Ovary (tissue), 10 donors: Measurements from ENCODE around the gene UBE2L6. TPM values are rescaled to one million over a fixed set of nuclear protein-coding genes. Genes with fewer than 3 reads are reported as not detected.

Experiments used
- DNase-seq, 5 donors: peaks; one replicate each; pipeline ENCODE4 v3.0.0-alpha.2; 2019 to 2020
- H3K27ac ChIP-seq, 2 donors: fragments of 200-600 bp; one replicate each; pipeline versions ENCODE4 v1.5.1 to v1.8.0; 2019 to 2022
- H3K27me3 ChIP-seq: fragments of 200-600 bp; one replicate; pipeline ENCODE4 v1.8.0; 2022
- H3K36me3 ChIP-seq: fragments of 200-600 bp; sonication (generic); one replicate; pipeline ENCODE4 v1.5.1; 2019
- H3K4me1 ChIP-seq: one replicate; pipeline ENCODE4 v1.8.1; 2013; ENCODE audit warnings: mild to moderate bottlenecking, moderate library complexity; ENCODE audit not compliant: insufficient read depth
- H3K4me3 ChIP-seq: fragments of 200-600 bp; sonication (generic); one replicate; pipeline ENCODE4 v1.5.1; 2017
- H3K9me3 ChIP-seq, 2 donors: fragments of 200-600 bp in 1 of 2; sonication (generic) in 1 of 2; one replicate each; pipeline versions ENCODE4 v1.5.1 to v1.8.1; 2013 to 2019; ENCODE audit warnings: mild to moderate bottlenecking in 1 of 2, moderate library complexity in 1 of 2
- EP300 ChIP-seq: sonication (generic); formaldehyde crosslinking; IDR thresholded peaks from one replicate; pipeline ENCODE4 v1.6.1; 2017; ENCODE audit warnings: antibody characterized with exemption
- POLR2A ChIP-seq: fragments of 450-650 bp; IDR thresholded peaks from one replicate; pipeline ENCODE4 v1.6.1; 2017; ENCODE audit warnings: antibody characterized with exemption, mild to moderate bottlenecking, moderate library complexity
- WGBS, 3 donors: extraction: QIAGEN DNeasy Blood & Tissue Kit in 1 of 3; methylation state at CpG; one replicate each; pipeline versions ENCODE4 v1.1.5 to v1.1.7; 2013 to 2017; 5-methylcytosine and 5-hydroxymethylcytosine counted together
- intact Hi-C, 4 donors: fragments of 100-400 bp; cut with DNase I; formaldehyde crosslinking; loops; one replicate each; pipeline versions ENCODE4 v1.11.0 to v1.15.1; 2022 to 2023
- long read RNA-seq, 3 donors: library from polyadenylated mRNA in 2 of 3; unstranded in 2 of 3; transcript quantifications; one replicate each; pipeline ENCODE4 v2.0.0 and lab custom pipeline, GENCODE V29; 2021 to 2026
- polyA plus RNA-seq, 2 donors: library from polyadenylated mRNA; stranded (reverse); fragments of 200-250 nt in 1 of 2; fragments of 350-450 nt in 1 of 2; fragmentation: Illumina TruSeq in 1 of 2; extraction: RNeasy Lipid Tissue Mini Kit (QIAGEN cat#74804) in 1 of 2; gene quantifications; one replicate each; pipeline ENCODE4 v1.2.3, GENCODE V29; 2013 to 2014
- total RNA-seq, 7 donors: library from RNA; depleted of rRNA in 2 of 7; stranded (reverse); fragments of >200 nt in 2 of 7; fragmentation: NEBNext Ultra II Directional in 3 of 7; extraction: Animal tissue kit (Norgen Biotek cat#: 25700) in 3 of 7; gene quantifications; one replicate each; pipeline versions ENCODE4 v1.1.0 to v1.2.4, GENCODE V29; 2016 to 2023
- TF ChIP-seq, protein P1 (sequence below), 3 donors: fragments of 450-650 bp in 2 of 3; fragments of 200-600 bp in 1 of 3; IDR thresholded peaks; one replicate each; pipeline versions ENCODE4 v1.5.1 to v1.8.0; 2016 to 2022; ENCODE audit warnings: antibody characterized with exemption in 3 of 3, mild to moderate bottlenecking in 1 of 3
- donor health status: DM: no; HTN: no; CAD: no; lungs with moderate emphysema.
- donor health status: DM: no; HTN: no; CAD: no.
- donor health status: Bipolar disorder and iron deficiency.
- donor health status: DM: yes; HTN: yes; CAD: no.
- donor health status: DM: no; HTN: no; CAD: no.
- donor health status: DM: yes; HTN: yes; CAD: no.

The UBE2L6 gene
- total RNA-seq, result 10 to 100 TPM; 27.2 to 71.0 (median 59.7) TPM
- 100 to 1,000 TPM in 1 of 2 donors, 10 to 100 TPM in 1; 51.1 to 114 TPM for polyA plus RNA-seq
- long read RNA-seq, donor 1, transcript UBE2L6-201 (4 exons, 1,354 nt), result major isoform, 186 of 288 reads
- long read RNA-seq, donor 1, transcript UBE2L6-205 (3 exons, 605 nt), result minor isoform, 6 of 288 reads
- long read RNA-seq, donor 1, transcript UBE2L6-202 (4 exons, 1,573 nt), result minor isoform, 86 of 288 reads
- long read RNA-seq, donor 1, partial matches to known transcripts, result 6 of 288 reads
- long read RNA-seq, donor 1, other reads (novel, unspliced or antisense), result 4 of 288 reads
- long read RNA-seq, donor 2, transcript UBE2L6-202 (4 exons, 1,573 nt), result minor isoform, 5 of 20 reads
- long read RNA-seq, donor 2, transcript UBE2L6-201 (4 exons, 1,354 nt), result major isoform, 15 of 20 reads
- long read RNA-seq, donor 2, partial matches to known transcripts, result 0 of 20 reads
- long read RNA-seq, donor 2, other reads (novel, unspliced or antisense), result 0 of 20 reads
- long read RNA-seq, donor 3, transcript UBE2L6-201 (4 exons, 1,354 nt), result major isoform, 71 of 92 reads
- long read RNA-seq, donor 3, transcript UBE2L6-202 (4 exons, 1,573 nt), result minor isoform, 17 of 92 reads
- long read RNA-seq, donor 3, partial matches to known transcripts, result 0 of 92 reads
- long read RNA-seq, donor 3, other reads (novel, unspliced or antisense), result 4 of 92 reads

GRCh38 chr11:57567515-57568329 is at the start of gene UBE2L6:
TSS of gene UBE2L6 (minus strand) at chr11:57567672. CDS start at chr11:57567611, 61 bp downstream.
- Histone ChIP-seq H3K4me3 (peak within 1 kb of the TSS; percentile 76), H3K9me3 (no peaks in the 10 kb centered on the region), H3K4me1 (peaks cover 10% of the 10 kb centered on the region), H3K27me3 (no peaks in the 10 kb centered on the region), H3K36me3 (no peaks in the 10 kb centered on the region), H3K27ac (peak within 1 kb of the TSS; percentile 78 to 85)
- DNase-seq, result peak; percentile 64 to 82 (median 74)
- peak; percentile 51 for TF ChIP-seq POLR2A
- TF ChIP-seq, protein P1, sequence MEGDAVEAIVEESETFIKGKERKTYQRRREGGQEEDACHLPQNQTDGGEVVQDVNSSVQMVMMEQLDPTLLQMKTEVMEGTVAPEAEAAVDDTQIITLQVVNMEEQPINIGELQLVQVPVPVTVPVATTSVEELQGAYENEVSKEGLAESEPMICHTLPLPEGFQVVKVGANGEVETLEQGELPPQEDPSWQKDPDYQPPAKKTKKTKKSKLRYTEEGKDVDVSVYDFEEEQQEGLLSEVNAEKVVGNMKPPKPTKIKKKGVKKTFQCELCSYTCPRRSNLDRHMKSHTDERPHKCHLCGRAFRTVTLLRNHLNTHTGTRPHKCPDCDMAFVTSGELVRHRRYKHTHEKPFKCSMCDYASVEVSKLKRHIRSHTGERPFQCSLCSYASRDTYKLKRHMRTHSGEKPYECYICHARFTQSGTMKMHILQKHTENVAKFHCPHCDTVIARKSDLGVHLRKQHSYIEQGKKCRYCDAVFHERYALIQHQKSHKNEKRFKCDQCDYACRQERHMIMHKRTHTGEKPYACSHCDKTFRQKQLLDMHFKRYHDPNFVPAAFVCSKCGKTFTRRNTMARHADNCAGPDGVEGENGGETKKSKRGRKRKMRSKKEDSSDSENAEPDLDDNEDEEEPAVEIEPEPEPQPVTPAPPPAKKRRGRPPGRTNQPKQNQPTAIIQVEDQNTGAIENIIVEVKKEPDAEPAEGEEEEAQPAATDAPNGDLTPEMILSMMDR (IDR thresholded peaks at IDR 0.05), result peak in 2 of 3 donors; percentile 90 to 93
- TF ChIP-seq EP300, result no peak
- intact Hi-C loops, result loop anchor here (2.0 to 5.0 kb wide), 2 partner anchors 73 to 75 kb away; no protein-coding TSS in a partner anchor
- 1% methylated on average over 75 to 92 of the region's 92 CpGs for WGBS, 3 donors

DNA sequence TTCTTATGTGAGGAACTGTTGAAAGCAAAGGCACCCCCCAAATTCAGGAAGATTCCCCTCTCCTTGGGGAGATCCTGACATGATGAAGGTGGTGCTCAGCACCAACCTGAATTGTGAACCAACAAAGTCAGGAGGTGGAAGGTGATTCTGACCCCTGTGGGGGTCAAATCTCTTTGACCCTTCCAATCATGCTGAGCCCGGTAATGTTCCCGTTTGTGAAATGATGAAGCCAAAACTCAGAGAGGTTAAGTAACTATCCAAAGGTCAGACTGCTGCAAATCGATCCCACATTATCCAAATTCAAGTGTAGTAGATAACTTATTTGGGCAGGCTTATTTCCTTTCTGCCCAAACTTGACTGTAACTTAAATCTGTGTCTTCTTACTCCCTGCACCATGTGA is 49.1 kb upstream of the UBE2L6 start:
- Histone ChIP-seq H3K4me3 (no peak overlapping the region), H3K4me1 (no peaks in the 10 kb centered on the region), H3K9me3 (no peaks in the 10 kb centered on the region), H3K27me3 (no peaks in the 10 kb centered on the region), H3K27ac (no peak overlapping the region), H3K36me3 (no peaks in the 10 kb centered on the region)
- WGBS, 3 donors, result 51 to 73% (median 57%) methylated on average over 3 of the region's 3 CpGs
- DNase-seq, result no peak
- TF ChIP-seq, protein P1 (IDR thresholded peaks at IDR 0.05), result no peak
- TF ChIP-seq POLR2A, result no peak
- TF ChIP-seq EP300, result no peak
- intact Hi-C loops, result no loop called here

DNA sequence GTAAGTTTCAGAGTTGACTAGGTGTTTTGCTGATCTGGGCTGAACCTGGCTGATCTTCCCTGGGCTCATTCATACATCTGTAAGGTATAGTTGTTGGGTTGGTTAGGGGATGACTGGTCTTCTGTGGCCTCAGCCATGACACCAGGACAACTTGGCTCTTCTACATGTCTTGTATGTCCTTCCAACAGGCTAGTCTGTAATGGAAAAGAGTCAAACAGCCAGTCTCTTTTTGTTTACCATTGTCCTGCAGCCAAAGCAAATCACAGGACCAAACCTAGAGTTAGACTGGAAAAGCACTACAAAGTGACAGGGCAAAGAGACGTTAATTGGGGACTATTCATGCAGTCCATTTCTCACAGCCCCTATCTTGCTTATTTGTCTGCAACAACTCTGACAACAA is 47.8 kb upstream of the UBE2L6 start:
- Histone ChIP-seq H3K4me3 (no peak overlapping the region), H3K36me3 (no peaks in the 10 kb centered on the region), H3K4me1 (no peaks in the 10 kb centered on the region), H3K9me3 (no peaks in the 10 kb centered on the region), H3K27ac (no peak overlapping the region), H3K27me3 (no peaks in the 10 kb centered on the region)
- DNase-seq, result no peak
- intact Hi-C loops, result no loop called here
- TF ChIP-seq EP300, result no peak
- TF ChIP-seq, protein P1 (IDR thresholded peaks at IDR 0.05), result no peak
- TF ChIP-seq POLR2A, result no peak
- WGBS, 3 donors, result 72 to 83% (median 77%) methylated on average over 1 of the region's 1 CpG

DNA sequence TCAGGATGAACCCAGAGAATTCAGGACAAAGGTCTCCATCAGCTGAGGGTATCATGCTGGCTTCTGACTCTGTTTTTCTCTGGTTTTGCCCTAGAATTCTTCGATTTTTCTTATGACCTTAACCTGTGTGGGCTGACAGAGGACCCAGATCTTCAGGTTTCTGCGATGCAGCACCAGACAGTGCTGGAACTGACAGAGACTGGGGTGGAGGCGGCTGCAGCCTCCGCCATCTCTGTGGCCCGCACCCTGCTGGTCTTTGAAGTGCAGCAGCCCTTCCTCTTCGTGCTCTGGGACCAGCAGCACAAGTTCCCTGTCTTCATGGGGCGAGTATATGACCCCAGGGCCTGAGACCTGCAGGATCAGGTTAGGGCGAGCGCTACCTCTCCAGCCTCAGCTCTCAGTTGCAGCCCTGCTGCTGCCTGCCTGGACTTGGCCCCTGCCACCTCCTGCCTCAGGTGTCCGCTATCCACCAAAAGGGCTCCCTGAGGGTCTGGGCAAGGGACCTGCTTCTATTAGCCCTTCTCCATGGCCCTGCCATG is 46.8 kb upstream of the UBE2L6 start:
- H3K4me3 ChIP-seq, result no peak overlapping the region
- no peaks in the 10 kb centered on the region for H3K9me3 ChIP-seq
- intact Hi-C loops, result no loop called here
- H3K27ac ChIP-seq, result no peak overlapping the region
- 77 to 82% (median 80%) methylated on average over 8 to 10 of the region's 10 CpGs for WGBS, 3 donors
- no peaks in the 10 kb centered on the region for H3K4me1 ChIP-seq
- TF ChIP-seq EP300 (no peak), POLR2A (no peak)
- TF ChIP-seq, protein P1 (IDR thresholded peaks at IDR 0.05), result no peak
- DNase-seq, result no peak
- H3K36me3 ChIP-seq, result no peaks in the 10 kb centered on the region
- H3K27me3 ChIP-seq, result no peaks in the 10 kb centered on the region
